HG02571 (cell line): ENCODE results near the gene INTS6L.
"Not testable (repeated sequence)": the region's sequence is repeated elsewhere in the genome, so short reads cannot be mapped to it uniquely, and the experiment has no call there.

Source experiments
- ATAC-seq: cut with Tn5 transposase; IDR thresholded peaks from one replicate; pipeline ENCODE4 v1.9.1; 2021; ENCODE audit warnings: mild to moderate bottlenecking, moderate library complexity; ENCODE audit not compliant: unreplicated experiment

Gene INTS6L

GRCh38 chrX:135522132-135522530 lies 1.7 kb downstream of the INTS6L start:
- no peak for ATAC-seq

- ATAC-seq, result no peak
These were observed 2.6 kb downstream of the INTS6L start for GRCh38 chrX:135522878-135523693.

GRCh38 chrX:135528254-135528653 lies 7.8 kb downstream of the INTS6L start:
- no peak for ATAC-seq

- ATAC-seq, result no peak
These were observed 8.3 kb downstream of the INTS6L start for GRCh38 chrX:135528756-135529155.

- no peak for ATAC-seq
These were observed 9.6 kb downstream of the INTS6L start for GRCh38 chrX:135530097-135530496.

GRCh38 chrX:135531813-135532212 lies 11.4 kb downstream of the INTS6L start:
- ATAC-seq, result no peak

- no peak for ATAC-seq
These were observed 14.8 kb downstream of the INTS6L start for GRCh38 chrX:135535077-135535940.

- no peak for ATAC-seq
These were observed 16.4 kb downstream of the INTS6L start for GRCh38 chrX:135536877-135537276.

- no peak for ATAC-seq
These were observed 20.9 kb downstream of the INTS6L start for GRCh38 chrX:135541351-135541750.

- ATAC-seq, result no peak
These were observed 22.7 kb downstream of the INTS6L start for GRCh38 chrX:135543172-135543571.

GRCh38 chrX:135543924-135544323 lies 23.5 kb downstream of the INTS6L start:
- ATAC-seq, result no peak

- no peak for ATAC-seq
These were observed 24.0 kb downstream of the INTS6L start for GRCh38 chrX:135544338-135544948.

- no peak for ATAC-seq
These were observed 27.3 kb downstream of the INTS6L start for GRCh38 chrX:135547767-135548166.

GRCh38 chrX:135549519-135549918 lies 29.1 kb downstream of the INTS6L start:
- no peak for ATAC-seq

GRCh38 chrX:135556055-135556454 lies 35.6 kb downstream of the INTS6L start:
- no peak for ATAC-seq

GRCh38 chrX:135557344-135557743 lies 36.9 kb downstream of the INTS6L start:
- no peak for ATAC-seq

GRCh38 chrX:135572436-135572835 lies 52.0 kb downstream of the INTS6L start:
- no peak for ATAC-seq

GRCh38 chrX:135581496-135581895 lies 61.0 kb downstream of the INTS6L start:
- ATAC-seq, result no peak

- ATAC-seq, result no peak
These were observed 64.7 kb downstream of the INTS6L start for GRCh38 chrX:135585153-135585552.

- no peak for ATAC-seq
These were observed 71.4 kb downstream of the INTS6L start for GRCh38 chrX:135591871-135592270.

- ATAC-seq, result not testable (repeated sequence)
These were observed 73.6 kb downstream of the INTS6L start for GRCh38 chrX:135594049-135594448.
